ENCODE data around the gene TNFRSF4.

Gene TNFRSF4

DNA sequence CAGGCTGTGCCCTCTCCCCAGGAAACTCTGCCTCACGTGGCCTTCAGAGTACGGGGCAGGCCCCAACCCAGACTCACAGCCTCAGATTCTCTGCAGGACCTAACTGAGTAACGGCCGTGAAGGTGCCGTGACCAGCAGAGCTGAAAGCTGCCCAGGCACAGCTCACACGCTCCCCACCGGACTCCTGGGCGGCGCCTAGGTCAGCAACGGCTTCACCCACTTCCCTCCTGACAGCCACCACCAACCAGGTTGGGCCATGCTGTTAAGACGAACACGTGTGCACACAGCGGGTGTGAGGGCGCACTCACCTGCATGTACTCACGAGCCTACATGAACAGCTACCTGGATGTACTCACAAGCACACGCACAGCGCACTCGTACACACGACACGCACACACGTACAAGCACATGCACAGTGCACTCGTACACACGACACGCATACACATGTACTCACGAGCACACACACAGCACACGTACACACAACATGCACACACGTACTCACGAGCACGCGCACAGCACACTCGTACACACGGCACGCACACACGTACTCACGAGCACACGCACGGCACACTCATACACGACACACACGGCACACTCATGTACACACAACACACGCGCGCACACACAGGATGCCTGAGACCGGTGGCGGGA, 8.7 kb upstream of the TNFRSF4 start:
- TF ChIP-seq, protein P1, sequence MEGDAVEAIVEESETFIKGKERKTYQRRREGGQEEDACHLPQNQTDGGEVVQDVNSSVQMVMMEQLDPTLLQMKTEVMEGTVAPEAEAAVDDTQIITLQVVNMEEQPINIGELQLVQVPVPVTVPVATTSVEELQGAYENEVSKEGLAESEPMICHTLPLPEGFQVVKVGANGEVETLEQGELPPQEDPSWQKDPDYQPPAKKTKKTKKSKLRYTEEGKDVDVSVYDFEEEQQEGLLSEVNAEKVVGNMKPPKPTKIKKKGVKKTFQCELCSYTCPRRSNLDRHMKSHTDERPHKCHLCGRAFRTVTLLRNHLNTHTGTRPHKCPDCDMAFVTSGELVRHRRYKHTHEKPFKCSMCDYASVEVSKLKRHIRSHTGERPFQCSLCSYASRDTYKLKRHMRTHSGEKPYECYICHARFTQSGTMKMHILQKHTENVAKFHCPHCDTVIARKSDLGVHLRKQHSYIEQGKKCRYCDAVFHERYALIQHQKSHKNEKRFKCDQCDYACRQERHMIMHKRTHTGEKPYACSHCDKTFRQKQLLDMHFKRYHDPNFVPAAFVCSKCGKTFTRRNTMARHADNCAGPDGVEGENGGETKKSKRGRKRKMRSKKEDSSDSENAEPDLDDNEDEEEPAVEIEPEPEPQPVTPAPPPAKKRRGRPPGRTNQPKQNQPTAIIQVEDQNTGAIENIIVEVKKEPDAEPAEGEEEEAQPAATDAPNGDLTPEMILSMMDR (IDR thresholded peaks at IDR 0.05; ENCODE audit: insufficient read depth, low read length, missing control alignments): no peak
- CTCF ChIA-PET: interaction anchor here (1.0 kb wide), 1 partner anchor 8 kb away, joined by 4 read pairs; no protein-coding TSS in a partner anchor
- DNase-seq (ENCODE audit: low read depth, low spot score): no peak
- POLR2A ChIA-PET: interaction anchor here (2.0 kb wide), 1 partner anchor 9 kb away, joined by 8 read pairs; the partner anchor contains the start of genes B3GALT6 and SDF4
- no peak overlapping the region for H3K4me3 ChIP-seq (ENCODE audit: low read depth, low read length)

GRCh38 chr1:1221887-1222574, 8.1 kb upstream of the TNFRSF4 start:
- no peak overlapping the region for H3K4me3 ChIP-seq (ENCODE audit: low read depth, low read length)
- DNase-seq (ENCODE audit: low read depth, low spot score): no peak
- TF ChIP-seq, protein P1 (IDR thresholded peaks at IDR 0.05; ENCODE audit: insufficient read depth, low read length, missing control alignments): no peak
- CTCF ChIA-PET: interaction anchor here (1.0 to 1.7 kb wide), 2 partner anchors 9 kb away, joined by 4 read pairs; no protein-coding TSS in a partner anchor
- POLR2A ChIA-PET: interaction anchor here (2.0 kb wide), 1 partner anchor 10 kb away, joined by 8 read pairs; the partner anchor contains the start of genes B3GALT6 and SDF4

- DNase-seq (ENCODE audit: low read depth, low spot score): no peak
- H3K4me3 ChIP-seq (ENCODE audit: low read depth, low read length): no peak overlapping the region
- TF ChIP-seq, protein P1 (IDR thresholded peaks at IDR 0.05; ENCODE audit: insufficient read depth, low read length, missing control alignments): no peak
- POLR2A ChIA-PET: no interaction called here
- CTCF ChIA-PET: interaction anchor here (1.7 kb wide), 1 partner anchor 11 kb away, joined by 4 read pairs; no protein-coding TSS in a partner anchor
Measured at GRCh38 chr1:1220197-1220596, 6.2 kb upstream of the TNFRSF4 start.

- TF ChIP-seq, protein P1 (IDR thresholded peaks at IDR 0.05; ENCODE audit: insufficient read depth, low read length, missing control alignments): no peak
- no peak overlapping the region for H3K4me3 ChIP-seq (ENCODE audit: low read depth, low read length)
- ChIA-PET CTCF (no interaction called here), POLR2A (no interaction called here)
- no peak for DNase-seq (ENCODE audit: low read depth, low spot score)
Measured at GRCh38 chr1:1219341-1219740, 5.4 kb upstream of the TNFRSF4 start.

DNA sequence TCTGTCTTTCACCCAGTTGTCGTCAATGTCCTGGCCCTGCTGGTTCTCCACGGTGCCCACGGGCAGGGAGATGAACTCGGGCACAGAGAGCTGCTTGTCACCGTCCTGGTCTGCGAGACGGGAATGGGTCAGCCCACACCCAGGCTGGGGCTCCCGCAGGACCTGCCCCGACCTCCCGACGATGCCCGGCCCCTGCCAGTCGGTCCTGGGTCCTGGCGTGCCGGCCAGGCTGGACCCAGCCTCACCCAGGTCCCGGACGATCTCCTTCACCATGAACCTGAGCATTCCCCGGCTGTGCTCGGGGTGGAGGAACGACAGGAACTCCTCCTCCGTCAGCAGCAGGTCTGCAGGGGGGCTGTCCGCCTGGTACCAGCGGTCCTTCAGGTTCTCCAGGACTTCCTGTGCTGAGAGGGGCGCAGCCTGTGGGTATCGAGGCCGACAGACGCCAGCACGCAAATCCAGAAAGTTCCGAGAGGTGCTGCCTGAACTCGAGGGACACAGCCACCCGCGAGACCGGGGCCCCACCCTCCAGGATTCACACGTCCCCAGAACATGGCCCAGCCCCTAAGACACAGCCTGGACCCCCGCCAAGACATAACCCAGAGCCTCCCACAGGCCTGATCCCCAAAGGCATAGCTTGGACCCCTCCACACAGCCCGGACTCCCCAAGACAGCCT, 4.7 kb upstream of the TNFRSF4 start:
- no peak for DNase-seq (ENCODE audit: low read depth, low spot score)
- TF ChIP-seq, protein P1 (IDR thresholded peaks at IDR 0.05; ENCODE audit: insufficient read depth, low read length, missing control alignments): no peak
- ChIA-PET POLR2A (no interaction called here), CTCF (no interaction called here)
- H3K4me3 ChIP-seq (ENCODE audit: low read depth, low read length): no peak overlapping the region
